COR-L47 (cell line): ENCODE data around the gene E2F3.

ENCODE experiments used
- DNase-seq: peaks from one replicate; lab custom pipeline; 2025; lab: John Stamatoyannopoulos, UW

Gene E2F3

GRCh38 chr6:20401205-20402091 is at the start of gene E2F3:
Gene E2F3 (plus strand): TSS chr6:20401879. CDS start chr6:20402233, 354 bp downstream.
- DNase-seq = peak; percentile 100

GRCh38 chr6:20352346-20352745 is 49.3 kb upstream of the E2F3 start:
- no peak for DNase-seq

GRCh38 chr6:20353134-20353533 is 48.5 kb upstream of the E2F3 start:
- DNase-seq = no peak

- no peak for DNase-seq
Observed at GRCh38 chr6:20354366-20354765, 47.3 kb upstream of the E2F3 start.

- DNase-seq = no peak
Observed at GRCh38 chr6:20360471-20361119, 41.1 kb upstream of the E2F3 start.

GRCh38 chr6:20362623-20363022 is 39.1 kb upstream of the E2F3 start:
- DNase-seq = no peak

DNA sequence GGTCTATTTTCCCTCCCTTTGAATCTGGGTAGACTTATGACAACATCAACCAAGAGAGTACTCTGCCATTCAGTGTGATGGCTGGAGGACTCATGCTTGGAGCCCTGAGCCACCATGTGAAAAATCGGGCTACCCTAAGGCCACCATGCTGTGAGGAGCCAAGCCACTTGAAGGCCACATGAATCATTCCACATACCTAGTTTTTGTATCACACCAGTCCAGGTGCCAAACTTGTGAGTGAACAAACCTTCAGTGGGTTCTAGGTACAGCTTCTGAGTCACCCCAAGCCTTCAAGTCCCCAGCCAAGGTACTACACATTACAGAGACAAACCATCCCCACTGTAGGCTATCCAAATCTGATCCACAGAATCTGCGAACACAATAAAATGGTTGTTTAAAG is 37.4 kb upstream of the E2F3 start:
- no peak for DNase-seq

DNA sequence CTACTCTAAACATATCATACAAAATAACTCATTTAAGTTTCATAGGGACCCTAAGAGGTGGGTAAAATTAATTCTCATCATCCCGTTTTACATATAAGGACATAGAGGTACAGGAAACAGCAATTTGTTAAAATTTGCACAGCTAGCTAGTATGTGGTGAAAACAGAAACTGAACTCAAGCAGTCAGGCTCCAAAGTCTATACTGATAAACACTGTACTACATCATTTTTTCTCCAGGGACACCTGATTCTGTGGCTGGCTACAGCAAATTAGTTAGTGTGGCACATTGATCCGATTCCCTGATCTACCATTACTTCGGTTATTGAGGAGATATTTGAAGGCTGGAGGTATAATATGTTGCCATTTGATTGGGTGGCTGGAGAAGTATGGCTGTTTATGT is 36.2 kb upstream of the E2F3 start:
- no peak for DNase-seq

DNA sequence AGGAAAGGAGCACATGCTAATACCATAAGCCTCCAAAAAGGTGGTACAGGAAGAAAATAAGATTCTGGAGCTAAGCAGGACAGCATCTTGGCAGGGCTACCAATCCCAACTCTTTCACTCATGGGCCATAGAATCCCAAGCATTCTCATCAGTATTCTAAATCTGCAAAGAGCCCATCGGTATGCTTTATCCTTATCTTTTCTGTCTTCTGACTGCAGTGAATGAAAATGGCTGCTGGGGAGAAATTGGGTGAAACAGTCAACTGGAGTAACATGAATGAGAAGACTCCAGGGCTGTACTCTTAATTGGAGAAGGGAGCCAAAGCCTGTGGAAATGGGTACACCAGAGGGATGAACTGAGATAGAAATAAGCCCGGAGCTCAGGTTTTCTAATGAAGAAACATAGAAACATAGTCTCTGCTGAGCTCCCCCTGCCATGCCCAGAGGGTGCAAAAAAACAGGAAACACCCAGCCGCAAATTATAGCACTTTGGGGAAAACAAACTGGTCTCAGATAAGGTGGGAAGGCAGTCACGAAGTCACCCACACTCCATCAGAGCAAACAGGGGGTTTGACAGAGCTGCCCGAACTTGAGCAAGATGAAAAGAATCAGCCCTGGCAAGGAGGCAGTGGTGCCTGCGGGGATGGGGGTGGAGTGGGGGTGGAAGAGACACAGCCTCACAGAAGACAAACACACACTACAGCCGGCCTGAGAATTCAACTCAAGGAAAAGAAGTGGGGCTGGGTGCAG is 35.4 kb upstream of the E2F3 start:
- DNase-seq = no peak

DNA sequence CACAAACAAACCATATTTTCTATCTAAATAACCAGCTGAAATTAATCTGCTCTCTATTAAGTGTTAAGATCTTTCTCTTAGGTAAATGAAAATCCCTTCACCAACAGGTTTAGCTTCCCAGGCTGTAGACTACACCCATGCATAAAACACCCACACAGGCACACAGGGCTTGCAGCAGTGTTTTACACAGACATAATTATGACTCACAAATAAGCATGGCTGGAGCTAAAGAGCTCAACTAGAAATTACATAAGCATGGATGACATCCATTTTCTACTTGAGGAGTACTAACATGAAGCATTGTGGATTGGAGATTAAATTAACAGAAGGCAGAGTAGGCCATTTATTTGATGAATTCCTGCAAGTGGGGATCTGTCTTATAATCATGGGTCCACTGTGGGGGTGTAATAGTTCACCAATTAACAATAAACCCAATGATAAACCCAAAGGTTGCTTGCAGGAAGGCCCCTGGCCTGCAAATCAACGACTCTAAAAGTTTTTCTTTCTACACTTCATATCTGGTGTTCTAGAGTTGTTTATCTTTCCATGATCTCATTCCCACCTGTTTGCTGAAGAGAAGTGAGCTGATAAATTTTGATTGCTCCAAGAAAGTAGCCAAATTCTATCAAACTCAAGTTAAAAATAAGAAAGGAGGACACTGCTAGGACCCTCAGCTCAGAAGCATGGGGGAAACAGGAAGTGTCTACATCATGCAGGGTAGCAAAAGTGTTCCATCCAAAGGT is 33.8 kb upstream of the E2F3 start:
- DNase-seq = no peak

DNA sequence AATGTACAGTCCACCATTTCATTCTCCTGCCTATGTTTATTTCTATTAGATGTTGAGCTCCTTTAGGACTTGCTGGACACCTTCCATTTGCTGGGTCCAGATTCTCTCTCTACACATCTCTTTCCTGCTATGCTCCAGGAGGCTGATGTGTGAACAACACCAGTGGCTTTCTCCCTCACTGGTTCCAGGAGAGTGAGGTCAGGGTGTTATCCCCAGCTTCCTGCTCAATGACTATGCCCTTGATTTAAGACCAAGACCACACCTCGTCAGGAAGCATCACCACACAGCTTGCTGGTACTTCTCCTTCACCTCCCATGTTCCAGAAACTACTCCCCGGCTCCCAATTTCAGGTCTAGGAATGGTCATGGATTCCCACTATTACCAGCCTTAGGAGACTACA is 31.3 kb upstream of the E2F3 start:
- DNase-seq = no peak

DNA sequence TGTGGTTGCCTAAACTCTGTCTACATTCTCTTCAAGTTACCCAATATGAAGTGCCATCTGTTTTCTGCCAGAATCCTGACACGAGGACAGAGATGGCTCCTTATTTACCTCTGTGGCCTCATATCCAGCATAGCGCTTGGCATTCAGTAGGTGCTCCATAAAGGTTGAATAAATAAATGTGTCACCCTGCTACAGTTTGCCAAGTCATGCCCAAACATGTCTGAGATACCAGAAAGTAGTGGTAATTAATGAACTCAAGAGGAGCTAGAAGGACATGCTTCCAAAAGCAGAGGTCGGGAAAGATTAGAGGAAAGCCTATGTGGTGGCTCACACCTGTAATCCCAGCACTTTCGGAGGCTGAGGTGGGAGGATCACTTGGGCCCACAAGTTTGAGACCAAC is 30.9 kb upstream of the E2F3 start:
- no peak for DNase-seq

DNA sequence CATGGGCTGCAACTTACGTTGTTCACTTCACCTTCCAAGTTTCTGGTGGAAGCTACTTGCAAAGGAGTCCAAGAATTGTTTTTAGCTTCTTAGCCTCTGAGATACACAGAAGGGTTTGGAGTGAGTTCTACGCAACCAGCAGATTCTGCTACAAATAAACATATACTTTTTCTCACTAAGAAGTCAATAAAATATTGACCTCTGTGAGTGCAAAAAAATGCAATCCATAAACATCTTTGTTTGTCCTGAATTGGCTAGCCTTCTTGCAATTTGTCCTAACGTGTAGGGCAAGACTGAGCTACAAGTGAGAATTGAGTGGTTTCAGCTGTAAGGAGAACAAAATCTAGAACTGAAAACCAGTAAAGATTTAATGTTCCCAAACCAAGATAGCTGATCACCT is 26.2 kb upstream of the E2F3 start:
- DNase-seq = no peak

DNA sequence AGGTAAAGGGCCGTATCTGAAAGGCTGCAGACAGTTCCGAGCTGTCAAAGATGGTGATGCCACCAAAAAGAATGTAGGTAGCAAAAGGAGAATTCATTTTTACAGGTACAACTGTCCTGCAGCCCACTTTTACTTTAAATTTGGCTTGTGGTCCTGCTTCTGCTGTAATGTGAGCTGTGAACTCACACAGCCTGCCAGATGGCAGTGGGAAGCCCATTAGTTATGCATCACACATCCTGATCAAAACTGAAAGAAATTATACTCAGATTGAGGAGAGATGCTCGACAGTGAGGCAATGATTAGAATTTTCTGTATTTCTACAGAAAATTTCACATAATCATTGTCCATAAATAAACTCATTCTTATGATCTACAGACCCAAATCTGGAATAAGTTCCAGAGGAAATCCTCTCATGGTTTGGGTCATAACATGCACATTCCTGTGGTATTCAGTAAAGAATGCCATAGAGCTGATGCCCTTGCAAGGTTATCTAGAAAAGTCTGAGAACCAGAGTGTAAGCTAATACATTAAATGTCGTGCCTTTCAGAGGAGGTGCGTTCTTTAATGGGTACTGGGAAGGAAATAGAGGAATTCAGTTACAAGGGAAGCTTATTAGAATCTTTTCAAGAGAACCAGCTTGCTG is 23.9 kb upstream of the E2F3 start:
- no peak for DNase-seq

DNA sequence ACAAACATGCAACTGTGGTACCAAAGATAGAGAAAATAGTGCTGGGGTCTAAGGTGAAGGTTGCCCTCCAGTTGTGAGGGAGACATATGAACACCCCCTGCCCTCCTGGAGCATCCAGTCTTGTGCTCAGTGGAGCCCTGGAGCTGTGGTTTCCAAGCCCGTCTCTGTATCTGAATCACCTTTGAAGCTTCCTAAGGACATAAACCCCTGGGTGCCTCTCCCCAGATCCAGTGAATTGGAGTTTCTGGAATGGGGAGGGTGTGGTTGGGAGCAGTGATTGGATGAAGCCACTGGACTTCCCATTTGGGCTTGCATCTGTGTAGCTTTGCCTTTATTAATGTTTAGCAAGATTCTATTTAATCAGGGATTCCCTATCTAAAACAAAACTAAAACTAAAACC is 22.4 kb upstream of the E2F3 start:
- no peak for DNase-seq

DNA sequence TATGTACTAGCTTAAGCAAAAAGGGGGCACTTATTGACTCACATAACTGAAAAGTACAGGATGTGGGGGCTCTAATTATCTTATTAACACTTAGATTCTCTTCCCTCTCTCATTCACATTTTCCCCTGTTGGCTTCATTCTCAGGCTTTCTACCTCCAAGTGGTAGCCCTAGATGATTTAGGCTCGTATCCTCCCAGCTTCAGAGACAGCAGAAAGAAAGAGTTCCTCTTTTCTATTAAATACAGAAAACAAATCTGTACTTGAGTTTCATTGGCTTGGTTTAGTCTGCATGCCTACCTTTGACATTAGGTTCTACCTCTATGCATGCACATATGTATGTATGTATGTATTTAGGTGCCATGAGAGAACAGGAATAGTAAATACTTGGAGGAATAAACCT is 15.5 kb upstream of the E2F3 start:
- no peak for DNase-seq

- no peak for DNase-seq
Observed at GRCh38 chr6:20389066-20389465, 12.6 kb upstream of the E2F3 start.

- DNase-seq = no peak
Observed at GRCh38 chr6:20393297-20393696, 8.4 kb upstream of the E2F3 start.

DNA sequence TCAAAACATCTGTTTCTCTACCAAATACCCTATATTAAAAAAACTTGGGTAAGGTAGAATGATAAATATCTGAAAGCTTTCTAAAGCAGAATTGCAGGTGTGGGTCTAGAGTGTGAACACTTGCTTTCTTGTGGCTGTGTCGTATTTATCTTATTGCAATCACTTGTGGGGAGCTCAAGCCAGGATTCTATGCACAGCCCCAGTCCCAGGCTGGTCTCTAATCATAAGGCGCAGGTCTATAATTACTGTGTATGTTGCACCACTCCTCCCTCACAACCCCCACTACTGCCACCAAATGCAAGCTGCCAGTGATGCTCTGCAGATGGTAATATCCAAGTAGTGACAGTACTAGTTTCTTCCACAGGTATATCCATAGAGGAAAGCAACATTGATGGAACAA is 2.2 kb upstream of the E2F3 start:
- DNase-seq = no peak

GRCh38 chr6:20400456-20401204 is 1.0 kb upstream of the E2F3 start:
- DNase-seq = peak; percentile 51

- peak; percentile 16 for DNase-seq
Observed at GRCh38 chr6:20402092-20402341, 338 bp downstream of the E2F3 start.
